ENCODE measurements around the gene GPBP1.

DNA sequence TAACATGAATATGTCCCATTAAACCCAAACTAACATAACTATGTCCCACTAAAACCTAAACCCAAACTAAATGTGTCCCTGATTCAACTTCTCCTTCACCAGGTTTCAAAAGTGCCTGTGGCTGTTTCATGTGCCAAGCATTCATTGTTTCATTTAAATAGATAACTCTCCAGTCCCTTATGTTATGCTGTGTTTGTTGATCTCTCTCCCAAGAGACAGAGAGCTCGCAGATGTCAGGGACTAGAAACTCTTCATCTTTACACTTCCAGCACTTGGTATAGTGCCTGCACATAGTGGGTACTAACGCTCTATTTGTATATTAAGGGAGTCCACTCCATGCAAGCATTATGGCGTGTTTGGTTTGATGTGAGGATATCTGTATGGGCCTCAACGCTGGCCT lies 118.0 kb downstream of the GPBP1 start:
- TF ChIP-seq, protein P1, sequence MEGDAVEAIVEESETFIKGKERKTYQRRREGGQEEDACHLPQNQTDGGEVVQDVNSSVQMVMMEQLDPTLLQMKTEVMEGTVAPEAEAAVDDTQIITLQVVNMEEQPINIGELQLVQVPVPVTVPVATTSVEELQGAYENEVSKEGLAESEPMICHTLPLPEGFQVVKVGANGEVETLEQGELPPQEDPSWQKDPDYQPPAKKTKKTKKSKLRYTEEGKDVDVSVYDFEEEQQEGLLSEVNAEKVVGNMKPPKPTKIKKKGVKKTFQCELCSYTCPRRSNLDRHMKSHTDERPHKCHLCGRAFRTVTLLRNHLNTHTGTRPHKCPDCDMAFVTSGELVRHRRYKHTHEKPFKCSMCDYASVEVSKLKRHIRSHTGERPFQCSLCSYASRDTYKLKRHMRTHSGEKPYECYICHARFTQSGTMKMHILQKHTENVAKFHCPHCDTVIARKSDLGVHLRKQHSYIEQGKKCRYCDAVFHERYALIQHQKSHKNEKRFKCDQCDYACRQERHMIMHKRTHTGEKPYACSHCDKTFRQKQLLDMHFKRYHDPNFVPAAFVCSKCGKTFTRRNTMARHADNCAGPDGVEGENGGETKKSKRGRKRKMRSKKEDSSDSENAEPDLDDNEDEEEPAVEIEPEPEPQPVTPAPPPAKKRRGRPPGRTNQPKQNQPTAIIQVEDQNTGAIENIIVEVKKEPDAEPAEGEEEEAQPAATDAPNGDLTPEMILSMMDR (IDR thresholded peaks at IDR 0.05): no peak
- TF ChIP-seq POLR2AphosphoS5 (IDR thresholded peaks at IDR 0.05; ENCODE audit: low read depth, low read length): no peak
- TF ChIP-seq REST (IDR thresholded peaks at IDR 0.05; ENCODE audit: insufficient read depth in 1 of 2, low read depth in 2 of 2, low read length in 1 of 2): no peak
- no peak for TF ChIP-seq SIN3A (IDR thresholded peaks at IDR 0.05; ENCODE audit: borderline replicate concordance, insufficient read depth, low read depth, low read length)
- no peak for TF ChIP-seq TCF7L2 (IDR thresholded peaks at IDR 0.05; ENCODE audit: low read depth, low read length)
